GM21367 (cell line): ENCODE data around the gene FHDC1.
"Not testable (repeated sequence)": the region's sequence is repeated elsewhere in the genome, so short reads cannot be mapped to it uniquely, and the experiment has no call there.

Experiments used
- ATAC-seq: cut with Tn5 transposase; IDR thresholded peaks from one replicate; pipeline ENCODE4 v1.9.1; 2021; ENCODE audit not compliant: unreplicated experiment

Gene FHDC1

DNA sequence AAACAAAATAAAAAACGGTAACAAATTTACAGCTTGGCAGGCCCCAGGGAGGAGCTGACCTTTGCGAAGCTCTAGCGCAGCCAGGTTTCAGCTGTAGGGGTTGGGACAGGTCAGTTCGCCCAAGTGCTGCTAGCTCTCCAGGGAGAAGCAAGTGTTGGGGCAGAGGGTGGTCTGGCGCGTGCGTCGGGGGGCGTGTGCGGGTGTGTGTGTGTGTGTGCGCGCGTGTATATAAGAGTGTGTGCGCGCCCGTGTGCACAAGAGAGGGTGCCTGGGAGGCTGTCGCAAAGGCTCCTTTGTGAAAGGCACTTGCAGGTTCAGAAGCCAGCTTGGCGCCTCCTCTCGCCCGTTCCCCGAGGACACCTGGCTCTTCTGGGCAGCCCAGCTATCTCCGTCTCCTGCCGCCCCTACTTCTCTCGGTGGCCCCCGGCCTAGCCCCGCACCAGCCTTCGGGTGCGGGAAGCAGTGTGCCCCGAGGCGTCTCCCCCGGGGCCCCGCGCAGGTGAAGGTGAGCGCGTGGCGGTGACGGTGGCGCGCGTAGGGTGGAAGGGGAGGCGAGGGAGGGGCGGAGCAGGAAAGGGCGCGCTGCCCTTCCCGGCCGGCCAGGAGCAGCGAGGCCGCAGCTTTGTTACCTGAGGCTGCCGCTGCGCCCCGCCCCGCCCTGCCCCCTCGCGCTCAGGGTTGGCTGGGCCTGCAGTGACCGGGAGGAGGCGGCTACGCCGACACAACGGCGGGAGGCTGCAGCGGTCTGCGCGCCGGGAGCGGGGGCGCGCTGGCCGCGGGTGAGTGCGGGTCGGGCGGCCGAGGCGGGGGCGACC lies at the start of gene FHDC1:
FHDC1 (plus strand) TSS at position 693 of the 815 bp plus-strand sequence. CDS start 6,735 bp downstream, outside the sequence.
- no peak for ATAC-seq

DNA sequence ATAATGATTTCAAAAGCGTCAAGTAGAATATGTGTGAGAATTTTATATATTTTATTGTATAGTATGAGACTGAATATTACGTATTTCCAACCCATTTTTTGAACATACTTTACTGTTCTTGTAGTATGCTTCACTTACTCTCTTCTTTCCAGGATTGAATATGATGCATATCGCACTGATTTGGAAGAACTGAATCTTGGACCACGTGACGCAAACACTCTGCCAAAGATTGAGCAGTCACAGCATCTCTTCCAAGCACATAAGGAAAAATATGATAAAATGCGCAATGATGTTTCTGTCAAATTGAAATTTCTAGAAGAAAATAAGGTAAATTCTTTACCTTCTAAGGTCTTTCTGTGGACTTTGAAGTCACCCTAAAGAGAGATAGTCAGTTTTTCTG lies 48.1 kb upstream of the FHDC1 start:
- no peak for ATAC-seq

- no peak for ATAC-seq
These were observed 43.1 kb upstream of the FHDC1 start for GRCh38 chr4:152892974-152893373.

GRCh38 chr4:152894673-152895072 lies 41.5 kb upstream of the FHDC1 start:
- ATAC-seq, result no peak

DNA sequence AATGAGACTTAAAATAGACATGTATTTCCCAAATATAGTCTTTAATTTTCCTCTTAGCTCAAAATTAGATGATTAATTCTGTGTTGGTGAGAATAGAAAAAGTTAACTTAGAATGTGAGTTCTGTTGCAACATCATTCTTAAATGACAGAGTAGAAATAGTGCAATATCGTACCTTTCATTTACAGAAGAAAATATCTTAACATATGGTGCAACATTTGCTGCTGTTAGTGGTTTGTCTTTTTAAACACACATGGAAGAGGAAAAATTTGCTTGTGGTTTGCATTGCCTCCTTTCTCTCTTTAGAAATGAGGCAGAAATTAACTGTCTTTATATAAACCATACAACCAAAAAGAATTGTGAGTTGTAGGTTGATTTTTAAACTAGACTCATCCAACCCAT lies 39.3 kb upstream of the FHDC1 start:
- ATAC-seq, result no peak

GRCh38 chr4:152898133-152898532 lies 38.0 kb upstream of the FHDC1 start:
- ATAC-seq, result not testable (repeated sequence)

GRCh38 chr4:152898606-152899005 lies 37.5 kb upstream of the FHDC1 start:
- ATAC-seq, result no peak

DNA sequence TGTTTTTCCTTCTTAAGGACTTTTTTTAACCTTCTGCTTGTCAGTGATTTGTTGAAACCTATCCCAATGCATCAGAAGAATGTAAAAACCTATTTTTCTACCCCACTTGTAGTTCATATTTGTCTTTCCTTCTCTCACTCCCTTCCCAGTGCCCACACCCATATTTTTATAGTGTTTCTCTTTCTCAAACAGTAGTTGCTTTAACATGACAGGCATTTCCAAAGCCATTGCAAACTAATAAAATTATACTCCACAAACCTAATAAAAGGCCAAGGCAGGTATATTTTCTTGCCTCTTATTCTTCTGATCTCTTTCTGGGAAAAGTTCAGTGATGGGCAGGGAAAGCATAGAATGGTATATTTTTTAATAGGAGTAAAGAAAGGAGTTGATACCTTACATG lies 35.7 kb upstream of the FHDC1 start:
- ATAC-seq, result no peak

DNA sequence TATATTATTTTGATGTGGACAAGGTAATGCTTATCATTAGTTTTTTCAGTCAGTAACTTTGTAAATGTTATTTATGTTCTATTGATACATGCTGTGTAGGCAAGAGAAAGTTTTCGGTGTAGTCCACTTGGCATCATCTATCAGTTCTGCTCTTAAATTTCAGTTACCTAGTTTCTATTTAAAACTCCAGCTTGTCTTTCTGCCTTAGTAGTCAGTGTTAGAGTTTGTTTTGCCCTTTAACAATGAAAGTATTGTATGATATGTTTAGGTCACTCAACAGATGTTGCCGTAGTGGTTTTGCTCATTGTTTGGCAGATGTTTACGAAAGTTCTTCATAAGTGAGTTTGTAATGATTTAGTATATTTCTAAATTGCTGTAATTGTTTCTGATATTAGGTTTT lies 34.9 kb upstream of the FHDC1 start:
- ATAC-seq, result no peak

DNA sequence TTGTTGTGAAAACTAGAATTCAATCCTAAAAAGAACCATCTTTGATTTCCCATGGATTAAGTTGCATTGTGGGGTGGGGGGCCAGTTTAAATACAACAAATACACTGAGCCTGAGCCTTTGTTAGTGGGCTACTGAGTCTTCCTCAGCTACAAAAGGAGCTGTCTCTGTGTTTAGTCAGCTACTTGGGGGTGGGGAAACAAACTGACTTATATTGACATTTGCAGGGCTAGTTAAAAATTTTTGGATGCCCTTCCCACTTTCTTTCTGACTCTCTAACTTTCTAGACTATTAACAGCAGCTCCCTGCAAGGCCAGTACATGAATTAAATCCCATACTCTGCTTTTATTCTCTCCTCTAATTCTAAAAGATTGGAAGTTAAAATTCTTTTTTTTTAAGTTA lies 32.5 kb upstream of the FHDC1 start:
- ATAC-seq, result no peak

- no peak for ATAC-seq
These were observed 26.2 kb upstream of the FHDC1 start for GRCh38 chr4:152909901-152910300.

GRCh38 chr4:152910521-152910920 lies 25.6 kb upstream of the FHDC1 start:
- no peak for ATAC-seq

DNA sequence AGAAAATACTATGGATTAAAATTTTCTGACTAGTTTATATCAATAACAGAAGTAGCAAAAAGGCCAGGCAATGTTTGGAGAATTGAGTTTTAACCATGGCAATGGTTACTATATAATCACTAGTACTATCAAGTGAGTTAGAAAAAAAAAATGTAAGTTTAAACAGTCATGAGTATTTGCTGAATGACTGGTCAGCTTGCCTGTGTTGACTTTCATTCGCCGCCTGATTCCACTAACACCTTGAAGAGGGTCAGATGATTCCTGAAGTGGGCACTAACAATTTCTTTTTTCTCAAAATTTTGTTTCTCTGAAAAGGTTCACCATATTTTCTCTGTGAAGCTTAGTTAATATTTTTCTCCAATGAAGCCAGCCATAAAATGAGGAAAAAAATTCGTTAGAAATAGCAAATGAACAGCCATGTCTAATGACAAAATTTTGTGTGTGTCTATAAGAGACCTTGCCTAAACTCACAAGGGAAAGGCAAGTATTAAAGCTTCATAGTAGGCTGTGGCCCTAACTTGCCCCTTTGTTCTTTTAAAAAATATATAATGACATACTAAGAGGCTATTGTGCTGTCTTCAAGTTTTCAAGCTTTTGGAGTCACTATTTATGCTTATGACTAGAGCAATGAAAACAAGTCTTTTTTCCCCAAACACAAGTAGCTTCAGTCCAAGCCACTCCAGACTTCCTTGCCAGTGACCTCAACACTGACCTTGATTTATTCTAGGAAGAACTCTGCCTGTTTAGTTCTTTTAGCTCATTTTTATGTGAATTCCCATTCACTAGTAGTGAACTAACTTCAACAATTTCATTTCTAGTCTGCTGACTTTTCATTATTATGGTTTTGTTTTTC lies 18.4 kb upstream of the FHDC1 start:
- ATAC-seq, result no peak

GRCh38 chr4:152919826-152920225 lies 16.3 kb upstream of the FHDC1 start:
- ATAC-seq, result no peak

DNA sequence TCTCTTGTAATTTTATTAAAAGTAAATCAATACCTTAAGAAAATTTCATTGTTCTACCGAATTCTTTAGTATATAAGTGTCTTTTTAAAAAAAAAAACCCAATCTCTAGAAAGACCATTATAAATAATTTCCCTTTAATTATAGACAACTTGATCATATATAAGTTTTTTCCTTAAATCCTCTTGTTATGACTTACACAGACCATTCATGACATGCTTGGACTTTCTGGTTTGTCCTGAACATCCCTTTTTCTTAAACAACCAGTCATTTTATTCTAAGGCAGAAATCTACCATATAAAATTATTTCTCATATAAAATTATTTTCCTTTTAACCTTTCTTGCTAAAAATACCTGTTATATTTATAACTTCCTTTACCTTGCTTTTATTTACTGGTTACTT lies 15.4 kb upstream of the FHDC1 start:
- no peak for ATAC-seq

- no peak for ATAC-seq
These were observed 14.8 kb upstream of the FHDC1 start for GRCh38 chr4:152921284-152921683.

DNA sequence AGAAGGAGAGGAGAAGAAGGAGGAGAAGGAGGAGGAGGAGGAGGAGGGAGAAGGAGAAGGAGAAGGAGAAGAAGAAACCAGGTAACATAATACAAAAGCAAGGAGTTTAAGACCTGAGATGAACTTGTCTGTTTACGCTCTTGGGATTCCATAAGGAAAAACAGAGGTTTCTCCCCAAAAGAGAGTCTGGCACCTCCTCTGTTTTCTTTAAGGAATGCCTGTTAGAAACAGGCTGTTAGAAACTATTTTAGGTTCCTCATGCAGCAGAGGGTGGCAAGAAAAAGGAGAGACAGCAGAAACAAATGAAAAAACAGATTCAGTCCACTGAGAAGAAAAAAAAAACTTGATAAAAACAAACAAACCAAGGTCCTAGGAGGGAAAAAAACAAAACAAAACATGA lies 10.3 kb upstream of the FHDC1 start:
- no peak for ATAC-seq

DNA sequence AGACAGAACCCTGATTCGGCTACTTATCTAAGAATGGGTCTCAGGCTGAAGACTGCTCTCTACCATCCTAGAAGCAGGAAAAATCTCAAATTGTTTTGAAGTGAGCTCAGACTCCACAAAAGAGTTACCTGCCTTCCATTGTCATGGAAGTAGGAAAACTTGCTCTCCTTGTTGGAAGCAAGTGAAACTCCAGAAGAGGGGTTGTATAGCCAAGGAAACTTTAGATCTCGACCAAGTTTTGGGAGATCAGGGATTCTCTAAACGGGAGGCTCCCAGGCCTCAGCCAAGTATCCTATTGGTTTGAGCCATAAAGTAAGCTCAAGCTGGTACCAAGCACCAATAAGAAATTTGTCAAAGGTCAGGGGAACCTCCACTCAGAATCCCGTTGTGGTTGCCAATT lies 9.2 kb upstream of the FHDC1 start:
- no peak for ATAC-seq

DNA sequence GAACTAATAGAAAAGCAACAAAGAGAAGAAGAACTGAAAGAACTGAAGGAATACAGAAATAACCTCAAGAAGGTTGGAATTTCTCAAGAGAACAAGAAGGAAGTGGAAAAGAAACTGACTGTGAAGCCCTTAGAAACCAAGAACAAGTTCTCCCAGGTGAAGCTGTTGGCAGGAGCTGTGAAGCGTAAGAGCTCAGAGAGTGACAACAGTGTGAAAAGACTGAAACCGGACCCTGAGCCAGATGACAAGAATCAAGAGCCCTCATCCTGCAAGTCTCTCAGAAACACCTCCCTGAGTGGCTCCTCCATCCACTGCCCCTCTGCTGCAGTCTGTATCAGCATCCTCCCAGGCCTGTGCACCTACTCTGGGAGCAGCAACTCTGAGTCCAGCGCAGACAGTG lies 8.4 kb upstream of the FHDC1 start:
- ATAC-seq, result peak; percentile 58

DNA sequence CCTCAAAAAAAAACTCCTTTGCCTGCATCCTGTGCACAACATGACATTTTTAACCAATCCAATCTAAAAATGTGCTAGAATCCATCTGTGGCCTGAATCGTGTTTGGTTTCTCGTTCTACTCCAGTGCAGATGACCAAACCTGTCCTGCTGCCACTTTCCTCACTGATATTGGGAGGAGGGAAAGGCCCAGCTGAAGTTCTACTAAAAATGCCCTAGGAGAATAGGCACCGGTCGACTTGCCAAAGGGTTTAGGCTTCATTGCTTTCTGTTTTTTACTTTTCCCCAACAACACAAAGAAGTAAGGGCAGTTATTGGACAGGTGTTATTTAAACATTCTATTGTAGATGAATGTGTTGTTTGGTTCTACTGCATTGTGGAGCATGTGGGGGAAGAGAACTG lies 7.8 kb upstream of the FHDC1 start:
- no peak for ATAC-seq

DNA sequence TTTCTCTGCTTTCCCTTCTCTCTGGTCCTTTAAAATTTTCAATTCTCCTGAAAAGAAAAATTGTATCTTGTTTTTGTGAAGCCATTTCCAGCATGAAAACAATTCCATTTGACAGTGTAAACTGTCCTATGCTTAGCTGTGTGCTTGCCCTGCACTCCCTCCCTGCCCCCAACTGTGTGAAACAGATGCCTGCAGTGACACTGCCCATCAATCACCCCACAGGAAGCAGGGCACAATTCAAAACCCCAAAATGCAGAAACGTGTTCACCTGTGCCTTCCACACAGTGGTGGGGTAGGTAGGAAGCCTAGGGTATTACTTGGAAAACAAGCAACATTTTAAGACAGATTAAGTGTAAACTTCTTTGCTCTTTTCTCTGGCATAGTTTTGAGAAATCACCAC lies 6.2 kb upstream of the FHDC1 start:
- no peak for ATAC-seq

GRCh38 chr4:152935143-152935542 lies 980 bp upstream of the FHDC1 start:
- no peak for ATAC-seq
